ENCODE results near the gene LRRC56.

LRRC56 gene

GRCh38 chr11:536841-537621 is at the start of gene LRRC56:
Gene LRRC56 (plus strand): TSS chr11:537527. CDS start chr11:540685, 3,158 bp downstream.
- DNase-seq (ENCODE audit: low spot score), result peak; percentile 42

GRCh38 chr11:487571-488021 is 49.7 kb upstream of the LRRC56 start:
- DNase-seq (ENCODE audit: low spot score), result no peak

- DNase-seq (ENCODE audit: low spot score), result no peak
Observed at GRCh38 chr11:488062-488461, 49.3 kb upstream of the LRRC56 start.

GRCh38 chr11:488579-488978 is 48.7 kb upstream of the LRRC56 start:
- no peak for DNase-seq (ENCODE audit: low spot score)

- DNase-seq (ENCODE audit: low spot score), result no peak
Observed at GRCh38 chr11:488992-489391, 48.3 kb upstream of the LRRC56 start.

- DNase-seq (ENCODE audit: low spot score), result no peak
Observed at GRCh38 chr11:489610-490185, 47.6 kb upstream of the LRRC56 start.

GRCh38 chr11:490186-490929 is 47.0 kb upstream of the LRRC56 start:
- DNase-seq (ENCODE audit: low spot score), result no peak

GRCh38 chr11:490930-491260 is 46.4 kb upstream of the LRRC56 start:
- DNase-seq (ENCODE audit: low spot score), result no peak

GRCh38 chr11:491358-491757 is 46.0 kb upstream of the LRRC56 start:
- no peak for DNase-seq (ENCODE audit: low spot score)

- peak; percentile 57 for DNase-seq (ENCODE audit: low spot score)
Observed at GRCh38 chr11:492427-493226, 44.7 kb upstream of the LRRC56 start.

- DNase-seq (ENCODE audit: low spot score), result no peak
Observed at GRCh38 chr11:494761-495536, 42.4 kb upstream of the LRRC56 start.

- no peak for DNase-seq (ENCODE audit: low spot score)
Observed at GRCh38 chr11:495537-495931, 41.8 kb upstream of the LRRC56 start.

GRCh38 chr11:496834-497564 is 40.3 kb upstream of the LRRC56 start:
- no peak for DNase-seq (ENCODE audit: low spot score)

GRCh38 chr11:497565-498296 is 39.6 kb upstream of the LRRC56 start:
- DNase-seq (ENCODE audit: low spot score), result no peak

GRCh38 chr11:498297-499181 is 38.8 kb upstream of the LRRC56 start:
- no peak for DNase-seq (ENCODE audit: low spot score)

GRCh38 chr11:499201-500076 is 37.9 kb upstream of the LRRC56 start:
- DNase-seq (ENCODE audit: low spot score), result no peak

GRCh38 chr11:501001-501682 is 36.2 kb upstream of the LRRC56 start:
- DNase-seq (ENCODE audit: low spot score), result no peak
